GM10266 (cell line): Measurements from ENCODE around the gene AGXT2.

ENCODE experiments used
- DNase-seq: peaks from one replicate; pipeline ENCODE4 v3.0.0; 2012; ENCODE audit errors: extremely low spot score
- TF ChIP-seq, protein P1 (sequence below): IDR thresholded peaks from 2 replicates; pipeline ENCODE4 v1.5.1; 2012; ENCODE audit warnings: mild to moderate bottlenecking, low read depth; ENCODE audit not compliant: control insufficient read depth, insufficient read depth; ENCODE audit errors: missing control alignments

AGXT2 gene

DNA sequence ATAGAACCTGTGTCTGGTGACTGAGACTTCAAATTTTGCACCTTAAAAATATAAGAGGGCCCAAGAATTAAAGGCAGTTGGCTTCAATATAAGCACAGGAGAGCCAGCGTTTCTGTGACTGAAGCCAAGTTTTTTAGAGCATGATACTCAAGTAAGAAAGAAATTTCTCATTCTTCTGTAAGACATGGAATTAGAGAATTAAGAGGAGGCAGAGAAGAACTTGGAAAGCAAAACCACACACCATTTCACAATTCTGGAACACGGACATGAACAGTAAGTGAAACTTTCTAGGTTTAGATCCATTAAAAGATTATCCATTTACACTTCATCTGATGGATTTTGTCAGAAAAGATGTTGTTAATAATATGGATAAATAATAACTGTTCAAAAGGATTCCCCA, 8.9 kb upstream of the AGXT2 start:
- DNase-seq, result no peak
- TF ChIP-seq, protein P1, sequence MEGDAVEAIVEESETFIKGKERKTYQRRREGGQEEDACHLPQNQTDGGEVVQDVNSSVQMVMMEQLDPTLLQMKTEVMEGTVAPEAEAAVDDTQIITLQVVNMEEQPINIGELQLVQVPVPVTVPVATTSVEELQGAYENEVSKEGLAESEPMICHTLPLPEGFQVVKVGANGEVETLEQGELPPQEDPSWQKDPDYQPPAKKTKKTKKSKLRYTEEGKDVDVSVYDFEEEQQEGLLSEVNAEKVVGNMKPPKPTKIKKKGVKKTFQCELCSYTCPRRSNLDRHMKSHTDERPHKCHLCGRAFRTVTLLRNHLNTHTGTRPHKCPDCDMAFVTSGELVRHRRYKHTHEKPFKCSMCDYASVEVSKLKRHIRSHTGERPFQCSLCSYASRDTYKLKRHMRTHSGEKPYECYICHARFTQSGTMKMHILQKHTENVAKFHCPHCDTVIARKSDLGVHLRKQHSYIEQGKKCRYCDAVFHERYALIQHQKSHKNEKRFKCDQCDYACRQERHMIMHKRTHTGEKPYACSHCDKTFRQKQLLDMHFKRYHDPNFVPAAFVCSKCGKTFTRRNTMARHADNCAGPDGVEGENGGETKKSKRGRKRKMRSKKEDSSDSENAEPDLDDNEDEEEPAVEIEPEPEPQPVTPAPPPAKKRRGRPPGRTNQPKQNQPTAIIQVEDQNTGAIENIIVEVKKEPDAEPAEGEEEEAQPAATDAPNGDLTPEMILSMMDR, result no peak

DNA sequence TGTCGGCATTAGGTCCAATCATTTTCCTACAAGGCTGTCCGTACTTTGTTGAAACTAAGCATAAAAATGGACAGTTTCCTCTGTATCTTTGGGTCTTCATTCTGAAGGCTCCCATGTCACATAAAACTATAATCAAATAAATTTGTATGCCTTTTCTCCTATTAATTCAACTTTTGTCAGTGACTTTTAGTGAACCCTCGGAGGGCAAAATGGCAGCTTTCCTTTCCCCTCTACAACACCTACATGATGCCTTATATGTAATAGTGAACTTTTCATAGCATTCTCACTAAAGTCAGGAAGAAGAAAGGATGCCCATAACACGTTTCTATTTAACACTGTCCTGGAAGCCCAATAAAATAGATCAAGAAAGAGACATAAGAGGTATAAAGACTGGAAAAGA, 5.1 kb upstream of the AGXT2 start:
- TF ChIP-seq, protein P1, result no peak
- no peak for DNase-seq

DNA sequence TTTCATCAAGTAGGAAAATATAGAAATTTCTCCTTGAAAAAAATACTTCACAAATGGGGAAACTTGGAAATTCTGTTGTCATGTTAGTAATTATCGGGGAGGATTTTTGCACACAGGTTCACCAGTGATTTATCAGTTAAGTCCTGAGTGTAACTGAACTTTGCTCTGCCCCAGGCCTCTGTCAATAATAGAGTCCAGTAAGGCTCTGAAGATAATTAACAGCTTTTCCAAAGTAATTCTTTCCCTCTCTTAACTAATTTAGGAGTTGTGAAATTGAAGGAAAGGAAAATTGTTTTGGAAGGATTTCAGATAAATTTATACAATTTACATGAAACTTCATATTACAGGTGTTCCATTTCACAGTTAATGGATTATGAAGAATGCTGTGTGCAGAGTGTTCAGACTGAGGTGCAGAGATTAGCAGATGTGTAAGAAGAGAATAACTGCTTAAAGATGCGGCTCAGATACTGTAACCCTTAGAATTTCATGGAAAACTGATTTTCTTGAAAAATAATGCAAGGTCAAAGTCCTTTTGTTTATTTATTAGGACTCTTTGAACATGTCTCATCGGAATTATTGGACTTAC, 2.9 kb upstream of the AGXT2 start:
- no peak for DNase-seq
- TF ChIP-seq, protein P1, result no peak

DNA sequence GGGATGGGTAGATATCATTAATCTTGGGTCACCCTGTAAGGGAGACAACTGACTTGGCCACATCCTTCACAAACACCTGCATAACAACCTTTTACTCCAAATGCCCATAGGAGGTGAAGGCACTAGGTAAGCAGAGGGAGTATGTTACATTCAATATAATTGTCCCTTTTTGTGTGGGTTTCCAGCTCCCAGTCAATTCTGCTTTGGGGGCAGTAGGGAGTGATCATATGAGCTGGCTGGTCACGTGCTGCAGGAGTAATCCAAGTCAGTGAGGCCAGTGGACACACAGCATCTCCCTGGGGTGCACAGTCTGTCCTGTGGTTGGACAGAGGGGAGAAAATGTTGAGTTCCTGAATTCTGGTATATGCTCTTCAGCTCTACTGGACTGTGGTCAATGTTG, 1.2 kb upstream of the AGXT2 start:
- TF ChIP-seq, protein P1, result no peak
- no peak for DNase-seq

DNA sequence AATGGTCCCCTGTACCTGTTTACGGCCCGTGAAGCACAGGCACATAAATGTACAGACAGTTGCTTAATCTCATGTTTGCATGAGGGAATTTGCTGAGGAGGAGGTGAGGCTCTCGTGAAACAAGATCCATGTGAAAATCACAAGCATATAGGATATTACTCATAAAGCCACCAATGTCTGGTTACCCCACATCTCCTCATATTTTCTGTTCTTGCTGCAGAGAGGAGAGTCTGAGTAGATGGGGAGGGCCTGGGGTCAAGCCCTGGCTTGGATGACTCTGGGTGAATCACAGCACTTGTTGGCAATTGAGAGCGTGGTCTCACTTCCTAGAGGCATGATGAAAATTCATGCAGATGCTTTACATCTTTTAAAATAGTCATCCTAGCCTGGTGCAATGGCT, 975 bp downstream of the AGXT2 start:
- TF ChIP-seq, protein P1, result no peak
- no peak for DNase-seq

DNA sequence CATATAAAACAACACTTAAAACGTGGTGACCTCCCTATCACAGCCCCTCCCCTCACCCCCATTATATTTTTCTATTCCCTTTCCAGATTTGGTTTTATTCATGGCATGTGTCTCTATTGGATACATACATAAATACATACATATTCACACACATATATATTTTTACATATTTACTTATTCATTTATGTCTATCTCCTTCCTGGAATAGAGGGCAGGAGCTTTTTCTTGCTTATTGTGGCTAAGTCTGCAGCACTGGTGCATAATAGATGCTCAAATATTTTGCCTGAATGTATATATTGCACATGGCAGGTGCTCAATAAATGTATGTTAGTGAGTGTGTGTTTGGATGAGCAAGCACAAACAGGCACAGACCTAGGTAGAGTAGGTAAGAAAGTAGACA, 2.5 kb downstream of the AGXT2 start:
- TF ChIP-seq, protein P1, result no peak
- DNase-seq, result no peak

DNA sequence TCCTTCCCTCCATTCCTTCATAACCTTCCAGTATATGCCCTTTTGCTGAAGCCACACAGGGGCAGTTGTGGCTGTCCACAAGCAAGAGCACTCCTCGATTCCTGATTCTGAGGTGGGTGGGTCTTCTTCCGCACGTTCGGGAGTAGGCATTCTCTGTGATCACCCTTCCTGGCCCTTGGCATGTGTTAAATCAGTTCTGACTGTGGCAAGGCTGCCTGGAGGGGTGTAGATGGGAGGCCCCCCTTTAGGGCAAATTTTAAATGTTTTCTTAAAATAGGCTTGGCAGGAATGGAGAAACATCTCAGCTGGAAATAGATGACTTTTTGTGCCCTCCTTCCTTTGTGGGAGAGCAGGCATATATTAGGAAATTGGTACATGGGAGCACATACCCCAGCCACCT, 3.1 kb downstream of the AGXT2 start:
- TF ChIP-seq, protein P1, result no peak
- no peak for DNase-seq
